K562 (cell line): ENCODE data around the gene SUCO.

Experiments used
- CREM ChIP-seq: IDR thresholded peaks from 2 replicates; pipeline ENCODE4 v1.6.1; 2014; ENCODE audit warnings: antibody characterized with exemption, low read depth
- HDAC6 ChIP-seq: IDR thresholded peaks from 2 replicates; pipeline ENCODE4 v1.6.1; 2012; ENCODE audit warnings: low read depth, mild to moderate bottlenecking, control low read depth, inconsistent platforms, low read length, moderate library complexity
- NFE2 ChIP-seq: IDR thresholded peaks from 2 replicates; pipeline ENCODE4 v1.6.1; 2014; ENCODE audit warnings: antibody characterized with exemption, low read depth
- NFIC ChIP-seq: fragments of 450-650 bp; IDR thresholded peaks from 2 replicates; pipeline ENCODE4 v1.6.1; 2017; ENCODE audit warnings: mild to moderate bottlenecking, inconsistent platforms
- TSC22D4 ChIP-seq: fragments of 450-650 bp; IDR thresholded peaks from 2 replicates; pipeline ENCODE4 v1.6.1; 2016; ENCODE audit warnings: missing genetic modification characterization, missing biosample characterization, control low read depth
- TF ChIP-seq, protein P1 (sequence below): sonication (generic); formaldehyde crosslinking; IDR thresholded peaks from 2 replicates; pipeline ENCODE4 v1.8.0; 2022; ENCODE audit warnings: mild to moderate bottlenecking, missing genetic modification reagents, borderline replicate concordance
- TF ChIP-seq, protein P2 (sequence below), 3 experiments: IDR thresholded peaks in 2 of 3; conservative IDR thresholded peaks in 1 of 3; 2 replicates each; pipeline ENCODE4 v1.5.1; 2011 to 2012; ENCODE audit warnings: low read length in 3 of 3, mild to moderate bottlenecking in 3 of 3, control low read depth in 2 of 3, improper control_type of control experiment in 1 of 3, inconsistent platforms in 1 of 3, low read depth in 1 of 3, mixed read lengths in 1 of 3, moderate library complexity in 1 of 3; ENCODE audit not compliant: insufficient read depth in 2 of 3
- TF ChIP-seq, protein P3 (sequence below): fragments of 450-650 bp; IDR thresholded peaks from 2 replicates; pipeline ENCODE4 v1.6.1; 2017; ENCODE audit warnings: antibody characterized with exemption

DNA sequence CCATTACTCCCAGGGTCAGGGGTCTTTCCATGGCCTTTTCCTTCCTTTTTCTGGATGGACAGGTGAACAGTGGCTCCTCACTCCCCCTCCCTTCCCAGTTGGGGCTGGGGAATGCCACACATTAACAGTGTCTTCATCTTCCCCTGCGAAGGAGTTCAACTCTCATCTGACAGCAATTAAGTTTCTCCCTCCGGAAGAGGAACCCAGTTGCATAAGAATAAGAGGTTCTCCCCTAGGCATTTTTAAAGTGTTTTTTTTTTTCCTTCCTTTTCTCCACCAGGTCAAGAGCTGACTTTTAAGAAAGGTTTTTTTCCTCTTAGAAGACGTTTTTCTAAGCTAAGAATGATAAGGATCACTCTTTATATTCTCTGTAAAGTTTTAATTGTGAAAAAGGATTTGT lies 83.7 kb downstream of the SUCO start:
- TF ChIP-seq CREM: no peak
- no peak for TF ChIP-seq TSC22D4 (tag)
- TF ChIP-seq, protein P1, sequence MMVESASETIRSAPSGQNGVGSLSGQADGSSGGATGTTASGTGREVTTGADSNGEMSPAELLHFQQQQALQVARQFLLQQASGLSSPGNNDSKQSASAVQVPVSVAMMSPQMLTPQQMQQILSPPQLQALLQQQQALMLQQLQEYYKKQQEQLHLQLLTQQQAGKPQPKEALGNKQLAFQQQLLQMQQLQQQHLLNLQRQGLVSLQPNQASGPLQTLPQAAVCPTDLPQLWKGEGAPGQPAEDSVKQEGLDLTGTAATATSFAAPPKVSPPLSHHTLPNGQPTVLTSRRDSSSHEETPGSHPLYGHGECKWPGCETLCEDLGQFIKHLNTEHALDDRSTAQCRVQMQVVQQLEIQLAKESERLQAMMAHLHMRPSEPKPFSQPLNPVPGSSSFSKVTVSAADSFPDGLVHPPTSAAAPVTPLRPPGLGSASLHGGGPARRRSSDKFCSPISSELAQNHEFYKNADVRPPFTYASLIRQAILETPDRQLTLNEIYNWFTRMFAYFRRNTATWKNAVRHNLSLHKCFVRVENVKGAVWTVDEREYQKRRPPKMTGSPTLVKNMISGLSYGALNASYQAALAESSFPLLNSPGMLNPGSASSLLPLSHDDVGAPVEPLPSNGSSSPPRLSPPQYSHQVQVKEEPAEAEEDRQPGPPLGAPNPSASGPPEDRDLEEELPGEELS (CRISPR knock-in tag): no peak
- TF ChIP-seq HDAC6: no peak
- TF ChIP-seq, protein P2, sequence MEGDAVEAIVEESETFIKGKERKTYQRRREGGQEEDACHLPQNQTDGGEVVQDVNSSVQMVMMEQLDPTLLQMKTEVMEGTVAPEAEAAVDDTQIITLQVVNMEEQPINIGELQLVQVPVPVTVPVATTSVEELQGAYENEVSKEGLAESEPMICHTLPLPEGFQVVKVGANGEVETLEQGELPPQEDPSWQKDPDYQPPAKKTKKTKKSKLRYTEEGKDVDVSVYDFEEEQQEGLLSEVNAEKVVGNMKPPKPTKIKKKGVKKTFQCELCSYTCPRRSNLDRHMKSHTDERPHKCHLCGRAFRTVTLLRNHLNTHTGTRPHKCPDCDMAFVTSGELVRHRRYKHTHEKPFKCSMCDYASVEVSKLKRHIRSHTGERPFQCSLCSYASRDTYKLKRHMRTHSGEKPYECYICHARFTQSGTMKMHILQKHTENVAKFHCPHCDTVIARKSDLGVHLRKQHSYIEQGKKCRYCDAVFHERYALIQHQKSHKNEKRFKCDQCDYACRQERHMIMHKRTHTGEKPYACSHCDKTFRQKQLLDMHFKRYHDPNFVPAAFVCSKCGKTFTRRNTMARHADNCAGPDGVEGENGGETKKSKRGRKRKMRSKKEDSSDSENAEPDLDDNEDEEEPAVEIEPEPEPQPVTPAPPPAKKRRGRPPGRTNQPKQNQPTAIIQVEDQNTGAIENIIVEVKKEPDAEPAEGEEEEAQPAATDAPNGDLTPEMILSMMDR (IDR thresholded peaks at IDR 0.05 in 2 of 3, conservative IDR thresholded peaks at IDR 0.05 in 1 of 3; ENCODE audit: insufficient read depth in 2 of 3, low read depth in 1 of 3, low read length in 3 of 3): no peak
- TF ChIP-seq NFIC: no peak
- TF ChIP-seq NFE2: no peak
- TF ChIP-seq, protein P3, sequence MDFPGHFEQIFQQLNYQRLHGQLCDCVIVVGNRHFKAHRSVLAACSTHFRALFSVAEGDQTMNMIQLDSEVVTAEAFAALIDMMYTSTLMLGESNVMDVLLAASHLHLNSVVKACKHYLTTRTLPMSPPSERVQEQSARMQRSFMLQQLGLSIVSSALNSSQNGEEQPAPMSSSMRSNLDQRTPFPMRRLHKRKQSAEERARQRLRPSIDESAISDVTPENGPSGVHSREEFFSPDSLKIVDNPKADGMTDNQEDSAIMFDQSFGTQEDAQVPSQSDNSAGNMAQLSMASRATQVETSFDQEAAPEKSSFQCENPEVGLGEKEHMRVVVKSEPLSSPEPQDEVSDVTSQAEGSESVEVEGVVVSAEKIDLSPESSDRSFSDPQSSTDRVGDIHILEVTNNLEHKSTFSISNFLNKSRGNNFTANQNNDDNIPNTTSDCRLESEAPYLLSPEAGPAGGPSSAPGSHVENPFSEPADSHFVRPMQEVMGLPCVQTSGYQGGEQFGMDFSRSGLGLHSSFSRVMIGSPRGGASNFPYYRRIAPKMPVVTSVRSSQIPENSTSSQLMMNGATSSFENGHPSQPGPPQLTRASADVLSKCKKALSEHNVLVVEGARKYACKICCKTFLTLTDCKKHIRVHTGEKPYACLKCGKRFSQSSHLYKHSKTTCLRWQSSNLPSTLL: no peak
